Kidney (tissue), 14 donors: ENCODE data around the gene LHFPL3. TPM values are rescaled to one million over a fixed set of nuclear protein-coding genes. Genes with fewer than 3 reads are reported as not detected.

Experiments used
- DNase-seq, 5 donors: peaks; one replicate each; pipeline ENCODE4 v3.0.0-alpha.2; 2013 to 2020
- FAIRE-seq: peaks from 2 replicates; lab custom pipeline; 2012; peaks lifted over from hg19 to GRCh38; lab: Jason Lieb, UNC
- H3K27ac ChIP-seq, 2 donors: one replicate each; pipeline ENCODE4 v1.7.0; 2013; ENCODE audit warnings: low read depth in 2 of 2, low read length in 2 of 2, inconsistent platforms in 1 of 2
- H3K27me3 ChIP-seq: one replicate; pipeline ENCODE4 v1.7.1; 2013; ENCODE audit warnings: low read length, inconsistent platforms; ENCODE audit not compliant: control insufficient read depth, insufficient read depth
- H3K36me3 ChIP-seq, 3 donors: one replicate each; pipeline versions ENCODE4 v1.7.0 to v1.7.1; 2013; ENCODE audit warnings: low read length in 3 of 3, control low read depth in 1 of 3, inconsistent platforms in 1 of 3; ENCODE audit not compliant: insufficient read depth in 3 of 3, control insufficient read depth in 2 of 3
- H3K4me1 ChIP-seq, 3 donors: one replicate each; pipeline versions ENCODE4 v1.7.0 to v1.7.1; 2013; ENCODE audit warnings: low read length in 3 of 3, inconsistent platforms in 1 of 3, low read depth in 1 of 3; ENCODE audit not compliant: control insufficient read depth in 2 of 3, insufficient read depth in 2 of 3
- H3K4me3 ChIP-seq, 3 donors: one replicate each; pipeline versions ENCODE4 v1.7.0 to v1.8.1; 2013; ENCODE audit warnings: low read length in 3 of 3, control low read depth in 1 of 3, inconsistent platforms in 1 of 3
- H3K9ac ChIP-seq, 3 donors: one replicate each; pipeline versions ENCODE4 v1.7.0 to v1.7.1; 2013; ENCODE audit warnings: low read length in 3 of 3, control low read depth in 1 of 3, inconsistent platforms in 1 of 3
- H3K9me3 ChIP-seq, 3 donors: one replicate each; pipeline versions ENCODE4 v1.7.0 to v1.7.1; 2013; ENCODE audit warnings: low read length in 3 of 3, control low read depth in 1 of 3, inconsistent platforms in 1 of 3; ENCODE audit not compliant: control insufficient read depth in 2 of 3, insufficient read depth in 1 of 3
- CTCF ChIP-seq: IDR thresholded peaks from 3 replicates; pipeline ENCODE4 v1.5.1; 2012; ENCODE audit warnings: mild to moderate bottlenecking, moderate library complexity, borderline replicate concordance; ENCODE audit not compliant: insufficient read depth; ENCODE audit errors: extremely low read depth
- intact Hi-C: fragments of 100-400 bp; cut with DNase I; formaldehyde crosslinking; loops from one replicate; pipeline ENCODE4 v1.11.1; 2022
- polyA plus RNA-seq: library from polyadenylated mRNA; stranded (reverse); fragments of 350-450 nt; fragmentation: Illumina TruSeq; extraction: RNeasy Lipid Tissue Mini Kit (QIAGEN cat#74804); gene quantifications from one replicate; pipeline ENCODE4 v1.2.3, GENCODE V29; 2014; ENCODE audit warnings: low read depth, low replicate concordance; ENCODE audit not compliant: insufficient read depth
- total RNA-seq: library from RNA; stranded (reverse); fragmentation: NEBNext Ultra II Directional; extraction: Animal tissue kit (Norgen Biotek cat#: 25700); gene quantifications from one replicate; pipeline ENCODE4 v1.2.1, GENCODE V29; 2021
- donor health status: control.
- donor health status: control.
- donor health status: control.
- donor health status: control.
- donor health status: control.
- donor health status: DM: yes; HTN: yes; CAD: no.
- donor health status: Normal renal cell carcinoma (clear cell type).

The LHFPL3 gene
- total and polyA plus RNA-seq, 2 donors from 2014 or later = not detected

GRCh38 chr7:104895522-104896236, 567.3 kb downstream of the LHFPL3 start:
- H3K36me3 ChIP-seq = peaks cover 0 to 14% (median 2%) of the 10 kb centered on the region in 3 donors
- H3K27ac ChIP-seq = no peak overlapping the region
- H3K9ac ChIP-seq = no peak overlapping the region
- no peak overlapping the region for H3K4me3 ChIP-seq
- intact Hi-C loops = no loop called here
- no peaks in the 10 kb centered on the region for H3K9me3 ChIP-seq
- H3K27me3 ChIP-seq = no peaks in the 10 kb centered on the region
- FAIRE-seq = no peak
- TF ChIP-seq CTCF = no peak
- H3K4me1 ChIP-seq = no peaks in the 10 kb centered on the region
- no peak for DNase-seq

DNA sequence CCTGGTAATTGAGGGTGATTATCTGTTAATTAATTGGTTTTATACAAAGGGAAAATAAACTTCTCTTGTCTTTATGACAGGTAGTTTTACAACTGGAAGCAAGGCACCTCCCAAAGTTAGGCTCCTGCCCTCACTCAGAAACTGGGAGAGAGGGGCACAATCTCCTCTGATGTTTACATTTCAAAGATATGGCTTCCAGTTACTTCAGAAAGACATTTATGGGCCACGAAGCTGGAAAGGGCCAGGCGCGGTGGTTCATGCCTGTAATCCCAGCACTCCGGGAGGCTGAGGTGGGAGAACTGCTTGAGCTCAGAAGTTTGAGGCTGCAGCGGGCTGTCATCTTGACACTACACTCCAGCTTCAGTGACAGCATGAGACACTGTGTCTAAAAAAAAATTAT, 570.0 kb downstream of the LHFPL3 start:
- no peak overlapping the region for H3K9ac ChIP-seq
- no peak overlapping the region for H3K27ac ChIP-seq
- DNase-seq = no peak
- H3K4me1 ChIP-seq = no peaks in the 10 kb centered on the region
- FAIRE-seq = no peak
- peaks cover 0 to 7% (median 0%) of the 10 kb centered on the region in 3 donors for H3K36me3 ChIP-seq
- no peaks in the 10 kb centered on the region for H3K9me3 ChIP-seq
- H3K4me3 ChIP-seq = no peak overlapping the region
- intact Hi-C loops = no loop called here
- no peak for TF ChIP-seq CTCF
- no peaks in the 10 kb centered on the region for H3K27me3 ChIP-seq

- peaks cover 0 to 2% (median 0%) of the 10 kb centered on the region in 3 donors for H3K4me1 ChIP-seq
- H3K9me3 ChIP-seq = no peaks in the 10 kb centered on the region
- H3K27me3 ChIP-seq = no peaks in the 10 kb centered on the region
- H3K27ac ChIP-seq = no peak overlapping the region
- no peak for TF ChIP-seq CTCF
- no peak overlapping the region for H3K9ac ChIP-seq
- FAIRE-seq (no peak), DNase-seq (no peak)
- intact Hi-C loops = no loop called here
- no peak overlapping the region for H3K4me3 ChIP-seq
- H3K36me3 ChIP-seq = no peaks in the 10 kb centered on the region
Observed at GRCh38 chr7:104900525-104901239, 572.3 kb downstream of the LHFPL3 start.
